K562 (cell line): ENCODE data around the gene MGAT4B. TPM values are rescaled to one million over a fixed set of nuclear protein-coding genes. Genes with fewer than 3 reads are reported as not detected.

Experiments used
- COPS2 ChIP-seq: fragments of 450-650 bp; conservative IDR thresholded peaks from 2 replicates; pipeline ENCODE4 v1.6.1; 2016; ENCODE audit warnings: mild to moderate bottlenecking, moderate library complexity
- GTF2A2 ChIP-seq: IDR thresholded peaks from 2 replicates; pipeline ENCODE4 v1.6.1; 2016; ENCODE audit warnings: mild to moderate bottlenecking, missing genetic modification characterization, missing compliant biosample characterization
- HNRNPUL1 ChIP-seq: fragments of 200-400 bp; formaldehyde crosslinking; IDR thresholded peaks from 2 replicates; pipeline ENCODE4 v1.6.1; 2017; ENCODE audit warnings: low read length
- NFE2 ChIP-seq: IDR thresholded peaks from 2 replicates; pipeline ENCODE4 v1.6.1; 2014; ENCODE audit warnings: antibody characterized with exemption, low read depth
- RAD51 ChIP-seq: fragments of 450-650 bp; IDR thresholded peaks from 2 replicates; pipeline ENCODE4 v1.7.1; 2016; ENCODE audit warnings: low read depth, mild to moderate bottlenecking, borderline replicate concordance
- SIN3B ChIP-seq: fragments of 450-650 bp; IDR thresholded peaks from 2 replicates; pipeline ENCODE4 v1.6.1; 2017; ENCODE audit warnings: low read depth, mild to moderate bottlenecking, moderate library complexity
- SPI1 ChIP-seq: IDR thresholded peaks from 2 replicates; pipeline ENCODE4 v1.6.1; 2011; ENCODE audit warnings: low read depth, low read length, control low read depth, borderline replicate concordance
- TEAD2 ChIP-seq: fragments of 450-650 bp; IDR thresholded peaks from 2 replicates; pipeline ENCODE4 v1.6.1; 2016; ENCODE audit warnings: missing genetic modification characterization, control low read depth, missing compliant biosample characterization
- TOE1 ChIP-seq, 2 experiments: fragments of 450-650 bp in 1 of 2; sonication (generic) in 1 of 2; formaldehyde crosslinking in 1 of 2; IDR thresholded peaks; 2 replicates each; pipeline versions ENCODE4 v1.7.1 to v1.8.0; 2016 to 2022; ENCODE audit warnings: borderline replicate concordance in 2 of 2, mild to moderate bottlenecking in 2 of 2, antibody characterized with exemption in 1 of 2, inconsistent platforms in 1 of 2, low read depth in 1 of 2, missing genetic modification reagents in 1 of 2, moderate library complexity in 1 of 2
- ZNF785 ChIP-seq: fragments of 250-450 bp; sonication (Bioruptor Pico); IDR thresholded peaks from 2 replicates; pipeline ENCODE4 v1.4.0; 2020; ENCODE audit warnings: mild to moderate bottlenecking
- polyA plus RNA-seq, 8 experiments: library from polyadenylated mRNA; depleted of rRNA in 4 of 8; stranded (reverse) in 5 of 8; unstranded in 3 of 8; fragments of >200 nt; fragmentation: Nextera tagmentation in 2 of 8; fragmentation: Illumina TruSeq in 1 of 8; extraction: Ambion mirVana in 2 of 8; extraction: Trizol in 1 of 8; gene quantifications; 2 replicates each; pipeline versions ENCODE4 v1.2.1 to v1.2.3, GENCODE V29; 2011 to 2014; ENCODE audit warnings: inconsistent platforms in 1 of 8, missing spikeins in 1 of 8
- total RNA-seq, 7 experiments: library from RNA; depleted of rRNA in 6 of 7; stranded (reverse); fragments of >200 nt in 6 of 7; fragmentation: Illumina TruSeq in 2 of 7; extraction: Trizol in 2 of 7; gene quantifications; 2 replicates each; pipeline versions ENCODE4 v1.2.1 to v1.2.3, GENCODE V29; 2011 to 2021; ENCODE audit warnings: low replicate concordance in 1 of 7
- TF ChIP-seq, protein P1 (sequence below): fragments of 450-650 bp; formaldehyde crosslinking; IDR thresholded peaks from 2 replicates; pipeline ENCODE4 v1.4.0; 2020; ENCODE audit warnings: mild to moderate bottlenecking, moderate library complexity
- TF ChIP-seq, protein P2 (sequence below): fragments of 450-650 bp; IDR thresholded peaks from 2 replicates; pipeline ENCODE4 v1.6.1; 2018; ENCODE audit not compliant: partially characterized antibody
- TF ChIP-seq, protein P3 (sequence below): fragments of 200-800 bp; sonication (Bioruptor generic); IDR thresholded peaks from 2 replicates; pipeline ENCODE4 v1.6.1; 2016; ENCODE audit warnings: missing genetic modification characterization, missing compliant biosample characterization
- TF ChIP-seq, protein P4 (sequence below): fragments of 250-450 bp; sonication (Bioruptor Pico); IDR thresholded peaks from 2 replicates; pipeline ENCODE4 v1.8.0; 2022; ENCODE audit warnings: moderate library complexity, mild to moderate bottlenecking, inconsistent platforms

Gene MGAT4B
- total and polyA plus RNA-seq, 9 of the 15 experiments (the other 6 are each of a cell fraction or from before 2014, with no cell fraction given): 0.34 to 133 (median 75.4) TPM

DNA sequence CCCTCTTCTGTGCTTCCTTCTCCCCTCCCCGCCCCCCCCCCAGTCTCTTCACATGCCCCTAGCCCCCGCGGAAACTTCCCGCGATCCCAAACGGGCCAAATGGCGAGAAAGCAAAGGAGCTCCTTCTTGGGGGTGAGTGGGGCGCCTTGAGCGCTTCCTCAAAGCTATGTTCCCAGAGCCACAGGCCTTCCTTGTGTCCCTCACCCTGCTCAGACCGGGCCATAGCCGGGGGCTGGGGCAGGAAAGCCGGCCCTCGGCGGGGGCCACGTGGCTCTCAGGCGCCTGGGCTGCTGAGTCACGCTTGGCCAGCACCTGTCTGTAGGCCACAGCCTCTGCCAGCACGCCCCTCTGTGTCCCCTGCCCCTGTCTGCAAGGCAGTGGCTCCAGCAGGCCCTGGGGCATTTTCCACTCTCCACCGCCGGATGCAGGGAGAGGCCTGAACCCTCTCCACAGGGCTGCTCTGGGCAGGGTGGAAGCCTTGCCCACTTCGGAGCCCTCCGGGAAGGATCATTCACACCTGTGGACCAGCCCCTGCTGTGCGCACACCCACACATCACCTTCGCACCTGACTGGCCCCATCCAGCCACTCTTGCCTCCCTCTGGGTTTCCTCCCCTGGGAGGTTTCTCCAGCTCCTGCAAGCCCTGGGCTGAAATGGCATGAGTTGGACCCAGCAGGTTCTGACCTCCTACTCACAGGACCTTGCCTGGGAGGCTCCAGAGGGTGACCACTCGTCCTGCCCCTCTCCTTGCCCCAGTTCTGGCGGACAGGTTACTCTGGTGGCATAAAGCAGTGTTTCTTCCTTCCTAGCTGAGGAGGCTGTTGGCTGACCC lies 12.8 kb upstream of the MGAT4B start (continued):
- TF ChIP-seq, protein P1, sequence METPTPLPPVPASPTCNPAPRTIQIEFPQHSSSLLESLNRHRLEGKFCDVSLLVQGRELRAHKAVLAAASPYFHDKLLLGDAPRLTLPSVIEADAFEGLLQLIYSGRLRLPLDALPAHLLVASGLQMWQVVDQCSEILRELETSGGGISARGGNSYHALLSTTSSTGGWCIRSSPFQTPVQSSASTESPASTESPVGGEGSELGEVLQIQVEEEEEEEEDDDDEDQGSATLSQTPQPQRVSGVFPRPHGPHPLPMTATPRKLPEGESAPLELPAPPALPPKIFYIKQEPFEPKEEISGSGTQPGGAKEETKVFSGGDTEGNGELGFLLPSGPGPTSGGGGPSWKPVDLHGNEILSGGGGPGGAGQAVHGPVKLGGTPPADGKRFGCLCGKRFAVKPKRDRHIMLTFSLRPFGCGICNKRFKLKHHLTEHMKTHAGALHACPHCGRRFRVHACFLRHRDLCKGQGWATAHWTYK: peak; percentile 93
- TF ChIP-seq ZNF785 (CRISPR knock-in tag) (peak; percentile 50; the same call in 1 of the 2 replicates), RAD51 (no peak), NFE2 (peak; percentile 94), HNRNPUL1 (no peak), TEAD2 (tag) (peak; percentile 75; the same call in 1 of the 2 replicates), GTF2A2 (tag) (peak; percentile 75), SPI1 (no peak), TOE1 (IDR thresholded peaks at IDR 0.05; ENCODE audit: borderline replicate concordance) (no peak), TOE1 (CRISPR knock-in tag; IDR thresholded peaks at IDR 0.05; ENCODE audit: borderline replicate concordance, low read depth) (no peak), SIN3B (no peak), COPS2 (no peak)
- TF ChIP-seq, protein P2, sequence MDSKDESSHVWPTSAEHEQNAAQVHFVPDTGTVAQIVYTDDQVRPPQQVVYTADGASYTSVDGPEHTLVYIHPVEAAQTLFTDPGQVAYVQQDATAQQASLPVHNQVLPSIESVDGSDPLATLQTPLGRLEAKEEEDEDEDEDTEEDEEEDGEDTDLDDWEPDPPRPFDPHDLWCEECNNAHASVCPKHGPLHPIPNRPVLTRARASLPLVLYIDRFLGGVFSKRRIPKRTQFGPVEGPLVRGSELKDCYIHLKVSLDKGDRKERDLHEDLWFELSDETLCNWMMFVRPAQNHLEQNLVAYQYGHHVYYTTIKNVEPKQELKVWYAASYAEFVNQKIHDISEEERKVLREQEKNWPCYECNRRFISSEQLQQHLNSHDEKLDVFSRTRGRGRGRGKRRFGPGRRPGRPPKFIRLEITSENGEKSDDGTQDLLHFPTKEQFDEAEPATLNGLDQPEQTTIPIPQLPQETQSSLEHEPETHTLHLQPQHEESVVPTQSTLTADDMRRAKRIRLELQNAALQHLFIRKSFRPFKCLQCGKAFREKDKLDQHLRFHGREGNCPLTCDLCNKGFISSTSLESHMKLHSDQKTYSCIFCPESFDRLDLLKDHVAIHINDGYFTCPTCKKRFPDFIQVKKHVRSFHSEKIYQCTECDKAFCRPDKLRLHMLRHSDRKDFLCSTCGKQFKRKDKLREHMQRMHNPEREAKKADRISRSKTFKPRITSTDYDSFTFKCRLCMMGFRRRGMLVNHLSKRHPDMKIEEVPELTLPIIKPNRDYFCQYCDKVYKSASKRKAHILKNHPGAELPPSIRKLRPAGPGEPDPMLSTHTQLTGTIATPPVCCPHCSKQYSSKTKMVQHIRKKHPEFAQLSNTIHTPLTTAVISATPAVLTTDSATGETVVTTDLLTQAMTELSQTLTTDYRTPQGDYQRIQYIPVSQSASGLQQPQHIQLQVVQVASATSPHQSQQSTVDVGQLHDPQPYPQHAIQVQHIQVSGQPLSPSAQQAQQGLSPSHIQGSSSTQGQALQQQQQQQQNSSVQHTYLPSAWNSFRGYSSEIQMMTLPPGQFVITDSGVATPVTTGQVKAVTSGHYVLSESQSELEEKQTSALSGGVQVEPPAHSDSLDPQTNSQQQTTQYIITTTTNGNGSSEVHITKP: peak; percentile 3
- TF ChIP-seq, protein P3, sequence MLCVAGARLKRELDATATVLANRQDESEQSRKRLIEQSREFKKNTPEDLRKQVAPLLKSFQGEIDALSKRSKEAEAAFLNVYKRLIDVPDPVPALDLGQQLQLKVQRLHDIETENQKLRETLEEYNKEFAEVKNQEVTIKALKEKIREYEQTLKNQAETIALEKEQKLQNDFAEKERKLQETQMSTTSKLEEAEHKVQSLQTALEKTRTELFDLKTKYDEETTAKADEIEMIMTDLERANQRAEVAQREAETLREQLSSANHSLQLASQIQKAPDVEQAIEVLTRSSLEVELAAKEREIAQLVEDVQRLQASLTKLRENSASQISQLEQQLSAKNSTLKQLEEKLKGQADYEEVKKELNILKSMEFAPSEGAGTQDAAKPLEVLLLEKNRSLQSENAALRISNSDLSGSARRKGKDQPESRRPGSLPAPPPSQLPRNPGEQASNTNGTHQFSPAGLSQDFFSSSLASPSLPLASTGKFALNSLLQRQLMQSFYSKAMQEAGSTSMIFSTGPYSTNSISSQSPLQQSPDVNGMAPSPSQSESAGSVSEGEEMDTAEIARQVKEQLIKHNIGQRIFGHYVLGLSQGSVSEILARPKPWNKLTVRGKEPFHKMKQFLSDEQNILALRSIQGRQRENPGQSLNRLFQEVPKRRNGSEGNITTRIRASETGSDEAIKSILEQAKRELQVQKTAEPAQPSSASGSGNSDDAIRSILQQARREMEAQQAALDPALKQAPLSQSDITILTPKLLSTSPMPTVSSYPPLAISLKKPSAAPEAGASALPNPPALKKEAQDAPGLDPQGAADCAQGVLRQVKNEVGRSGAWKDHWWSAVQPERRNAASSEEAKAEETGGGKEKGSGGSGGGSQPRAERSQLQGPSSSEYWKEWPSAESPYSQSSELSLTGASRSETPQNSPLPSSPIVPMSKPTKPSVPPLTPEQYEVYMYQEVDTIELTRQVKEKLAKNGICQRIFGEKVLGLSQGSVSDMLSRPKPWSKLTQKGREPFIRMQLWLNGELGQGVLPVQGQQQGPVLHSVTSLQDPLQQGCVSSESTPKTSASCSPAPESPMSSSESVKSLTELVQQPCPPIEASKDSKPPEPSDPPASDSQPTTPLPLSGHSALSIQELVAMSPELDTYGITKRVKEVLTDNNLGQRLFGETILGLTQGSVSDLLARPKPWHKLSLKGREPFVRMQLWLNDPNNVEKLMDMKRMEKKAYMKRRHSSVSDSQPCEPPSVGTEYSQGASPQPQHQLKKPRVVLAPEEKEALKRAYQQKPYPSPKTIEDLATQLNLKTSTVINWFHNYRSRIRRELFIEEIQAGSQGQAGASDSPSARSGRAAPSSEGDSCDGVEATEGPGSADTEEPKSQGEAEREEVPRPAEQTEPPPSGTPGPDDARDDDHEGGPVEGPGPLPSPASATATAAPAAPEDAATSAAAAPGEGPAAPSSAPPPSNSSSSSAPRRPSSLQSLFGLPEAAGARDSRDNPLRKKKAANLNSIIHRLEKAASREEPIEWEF (CRISPR knock-in tag): peak; percentile 91; the same call in 1 of the 2 replicates
- TF ChIP-seq, protein P4, sequence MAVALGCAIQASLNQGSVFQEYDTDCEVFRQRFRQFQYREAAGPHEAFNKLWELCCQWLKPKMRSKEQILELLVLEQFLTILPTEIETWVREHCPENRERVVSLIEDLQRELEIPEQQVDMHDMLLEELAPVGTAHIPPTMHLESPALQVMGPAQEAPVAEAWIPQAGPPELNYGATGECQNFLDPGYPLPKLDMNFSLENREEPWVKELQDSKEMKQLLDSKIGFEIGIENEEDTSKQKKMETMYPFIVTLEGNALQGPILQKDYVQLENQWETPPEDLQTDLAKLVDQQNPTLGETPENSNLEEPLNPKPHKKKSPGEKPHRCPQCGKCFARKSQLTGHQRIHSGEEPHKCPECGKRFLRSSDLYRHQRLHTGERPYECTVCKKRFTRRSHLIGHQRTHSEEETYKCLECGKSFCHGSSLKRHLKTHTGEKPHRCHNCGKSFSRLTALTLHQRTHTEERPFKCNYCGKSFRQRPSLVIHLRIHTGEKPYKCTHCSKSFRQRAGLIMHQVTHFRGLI: peak; percentile 89
